NCI-H2196 (cell line): ENCODE results near the gene IL12RB1.
"Not testable (repeated sequence)": the region's sequence is repeated elsewhere in the genome, so short reads cannot be mapped to it uniquely, and the experiment has no call there.

Source experiments
- DNase-seq: peaks from one replicate; lab custom pipeline; 2025; ENCODE audit not compliant: unreplicated experiment; lab: John Stamatoyannopoulos, UW

Gene IL12RB1

GRCh38 chr19:18112989-18113478 lies 26.3 kb upstream of the IL12RB1 start:
- DNase-seq: peak; percentile 90

GRCh38 chr19:18110609-18111232 lies 24.0 kb upstream of the IL12RB1 start:
- no peak for DNase-seq

GRCh38 chr19:18109733-18110608 lies 23.2 kb upstream of the IL12RB1 start:
- peak; percentile 32 for DNase-seq

- DNase-seq: no peak
These were observed 22.6 kb upstream of the IL12RB1 start for GRCh38 chr19:18109341-18109732.

- no peak for DNase-seq
These were observed 22.2 kb upstream of the IL12RB1 start for GRCh38 chr19:18108897-18109296.

- no peak for DNase-seq
These were observed 20.5 kb upstream of the IL12RB1 start for GRCh38 chr19:18107235-18107634.

GRCh38 chr19:18105259-18105658 lies 18.5 kb upstream of the IL12RB1 start:
- DNase-seq: not testable (repeated sequence)

- DNase-seq: no peak
These were observed 18.0 kb upstream of the IL12RB1 start for GRCh38 chr19:18104793-18105131.

- no peak for DNase-seq
These were observed 16.3 kb upstream of the IL12RB1 start for GRCh38 chr19:18102916-18103542.

- no peak for DNase-seq
These were observed 14.5 kb upstream of the IL12RB1 start for GRCh38 chr19:18101268-18101667.

- DNase-seq: no peak
These were observed 14.0 kb upstream of the IL12RB1 start for GRCh38 chr19:18100710-18101109.

- no peak for DNase-seq
These were observed 12.9 kb upstream of the IL12RB1 start for GRCh38 chr19:18099623-18099995.

GRCh38 chr19:18098891-18099622 lies 12.3 kb upstream of the IL12RB1 start:
- DNase-seq: no peak

- DNase-seq: no peak
These were observed 11.5 kb upstream of the IL12RB1 start for GRCh38 chr19:18097993-18098890.

- DNase-seq: peak; percentile 95
These were observed 10.7 kb upstream of the IL12RB1 start, which contains the start of gene MAST3 for GRCh38 chr19:18097217-18097992. Gene MAST3 (plus strand): TSS chr19:18097778. CDS start chr19:18097793, 15 bp downstream.

GRCh38 chr19:18096258-18096657 lies 9.5 kb upstream of the IL12RB1 start:
- DNase-seq: no peak

GRCh38 chr19:18093439-18094161 lies 6.9 kb upstream of the IL12RB1 start:
- no peak for DNase-seq

GRCh38 chr19:18091217-18091608 lies 4.5 kb upstream of the IL12RB1 start:
- DNase-seq: no peak
